DND-41 (cell line): Measurements from ENCODE around the gene PIN1.

Experiments
- CTCF ChIP-seq: IDR thresholded peaks from 2 replicates; pipeline ENCODE4 v1.5.1; 2012; ENCODE audit warnings: borderline replicate concordance, low read length, moderate library complexity, mild to moderate bottlenecking; ENCODE audit not compliant: poor library complexity, severe bottlenecking; ENCODE audit errors: extremely low read depth
- EZH2 ChIP-seq: IDR thresholded peaks from 3 replicates; pipeline ENCODE4 v1.6.1; 2012; ENCODE audit warnings: borderline replicate concordance, low read depth, mild to moderate bottlenecking, moderate library complexity, low read length, inconsistent platforms; ENCODE audit not compliant: severe bottlenecking

- TF ChIP-seq CTCF (no peak), EZH2 (no peak)
Observed at GRCh38 chr19:9828551-9829063, 6.5 kb upstream of the PIN1 start.
